Amygdala (tissue), 56 donors: ENCODE measurements around the gene COTL1.

ENCODE experiments used
- DNase-seq, 56 donors: peaks; one replicate each; lab custom pipeline; 2025; lab: John Stamatoyannopoulos, UW

COTL1 gene, protein sequence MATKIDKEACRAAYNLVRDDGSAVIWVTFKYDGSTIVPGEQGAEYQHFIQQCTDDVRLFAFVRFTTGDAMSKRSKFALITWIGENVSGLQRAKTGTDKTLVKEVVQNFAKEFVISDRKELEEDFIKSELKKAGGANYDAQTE

GRCh38 chr16:84617791-84618580 lies at the start of gene COTL1:
COTL1 (minus strand) TSS chr16:84618078; CDS start chr16:84617914, 164 bp downstream.
- DNase-seq, result peak in 55 of 56 donors; percentile 34 to 96 (median 87)

DNA sequence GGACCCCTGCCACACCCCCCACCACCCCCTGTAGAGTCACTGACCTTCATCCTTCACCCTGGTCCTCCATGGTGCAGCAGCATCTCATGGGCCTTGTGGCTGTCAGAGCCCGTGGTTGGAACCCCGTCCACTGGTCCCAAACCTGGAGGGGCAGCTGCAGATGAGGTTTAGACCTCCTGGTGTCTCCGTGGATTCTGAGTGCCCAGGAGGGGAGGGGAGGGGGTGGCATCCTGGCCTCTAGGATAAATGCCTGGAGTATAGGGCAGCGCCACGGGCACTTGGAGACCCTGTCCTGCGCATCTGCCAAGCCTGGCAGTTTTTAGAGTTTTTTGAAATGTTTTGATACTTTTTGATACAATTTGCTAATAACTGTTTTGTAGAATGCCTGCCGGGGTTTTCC lies 48.0 kb upstream of the COTL1 start:
- no peak for DNase-seq

GRCh38 chr16:84665359-84665758 lies 47.5 kb upstream of the COTL1 start:
- DNase-seq, result no peak

- DNase-seq, result no peak
Measured at GRCh38 chr16:84663433-84664101, 45.7 kb upstream of the COTL1 start.

DNA sequence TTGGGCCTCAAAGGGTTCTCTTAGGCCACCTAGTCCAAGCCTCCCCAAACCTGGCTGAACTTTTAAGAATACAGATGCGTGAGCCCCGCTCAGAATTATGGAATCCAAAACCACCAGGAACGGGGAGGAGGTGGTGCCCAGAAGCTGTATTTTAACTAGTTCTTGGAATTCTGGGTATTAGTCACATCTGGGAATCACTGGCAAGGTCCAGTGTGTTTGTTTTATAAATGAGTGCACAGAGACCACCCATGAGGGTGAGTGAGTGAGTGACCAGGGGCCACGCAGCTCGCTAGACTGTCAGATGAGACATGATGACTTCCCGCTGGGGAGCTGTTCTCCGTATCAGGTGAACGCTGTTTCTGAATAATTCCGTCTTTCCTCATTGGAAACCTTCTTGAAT lies 44.6 kb upstream of the COTL1 start:
- DNase-seq, result no peak

DNA sequence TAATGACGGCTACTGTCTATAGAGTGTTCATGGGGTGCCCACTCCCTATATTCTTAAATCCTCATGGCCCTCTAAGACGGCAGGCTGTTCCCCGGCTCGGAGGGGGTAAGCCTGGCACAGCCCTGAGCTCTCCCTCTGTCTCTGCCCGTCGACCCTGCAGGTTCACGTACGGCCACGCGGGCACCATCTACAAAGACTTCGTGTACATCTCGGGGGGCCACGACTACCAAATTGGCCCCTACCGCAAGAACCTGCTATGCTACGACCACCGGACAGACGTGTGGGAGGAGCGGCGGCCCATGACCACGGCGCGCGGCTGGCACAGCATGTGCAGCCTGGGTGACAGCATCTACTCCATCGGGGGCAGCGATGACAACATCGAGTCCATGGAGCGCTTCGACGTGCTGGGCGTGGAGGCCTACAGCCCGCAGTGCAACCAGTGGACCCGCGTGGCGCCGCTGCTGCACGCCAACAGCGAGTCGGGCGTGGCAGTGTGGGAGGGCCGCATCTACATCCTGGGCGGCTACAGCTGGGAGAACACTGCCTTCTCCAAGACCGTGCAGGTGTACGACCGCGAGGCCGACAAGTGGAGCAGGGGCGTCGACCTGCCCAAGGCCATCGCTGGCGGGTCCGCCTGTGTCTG lies 43.7 kb upstream of the COTL1 start:
- no peak for DNase-seq

GRCh38 chr16:84660973-84661372 lies 43.1 kb upstream of the COTL1 start:
- DNase-seq, result no peak

DNA sequence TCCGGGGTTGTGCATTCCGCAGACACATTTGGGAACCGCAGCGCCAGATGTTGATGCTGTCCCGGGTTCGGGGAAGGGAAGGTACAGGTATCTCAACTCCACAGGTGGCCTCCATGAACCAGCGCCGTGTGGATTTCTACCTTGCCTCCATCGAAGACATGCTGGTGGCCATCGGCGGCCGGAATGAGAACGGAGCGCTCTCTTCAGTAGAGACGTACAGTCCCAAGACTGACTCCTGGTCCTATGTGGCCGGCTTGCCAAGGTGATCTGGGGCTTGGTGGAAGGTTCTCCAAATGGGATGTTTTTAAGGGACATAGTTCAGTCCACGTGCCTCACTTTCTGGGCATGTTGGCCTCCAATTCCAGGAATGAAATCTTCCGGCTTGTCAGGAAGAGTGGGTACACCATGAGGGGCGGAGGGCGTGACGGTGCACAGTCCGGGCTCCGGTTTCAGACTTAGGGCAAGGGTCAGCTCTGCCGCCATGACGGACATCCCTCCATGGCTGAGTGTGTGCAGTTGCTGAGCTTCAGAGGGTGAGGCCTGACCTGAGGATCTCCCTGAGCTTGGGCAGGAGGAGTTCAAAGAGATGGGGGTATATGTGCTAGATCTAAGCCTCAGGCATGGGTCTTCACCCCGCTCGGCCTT lies 41.9 kb upstream of the COTL1 start:
- DNase-seq, result no peak

DNA sequence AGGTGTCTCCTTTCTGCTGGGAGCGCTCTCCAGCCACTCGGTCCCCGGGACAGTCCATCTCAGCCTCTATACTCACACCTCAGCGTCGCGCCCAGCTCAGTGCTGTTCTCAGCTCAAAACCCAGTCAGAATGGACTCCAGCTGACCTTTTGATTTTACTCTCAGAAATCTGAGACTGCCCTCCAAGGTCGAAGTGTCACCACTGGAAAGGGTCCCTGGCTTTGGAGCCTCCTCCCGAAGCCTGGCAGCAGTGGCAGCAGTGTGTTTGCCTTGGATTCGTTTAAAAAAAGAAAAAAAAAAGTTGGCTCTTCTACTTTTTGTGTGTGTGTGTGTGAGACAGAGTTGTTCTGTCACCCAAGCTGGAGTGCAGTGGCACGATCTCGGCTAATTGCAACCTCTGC lies 40.8 kb upstream of the COTL1 start:
- no peak for DNase-seq

- DNase-seq, result no peak
Measured at GRCh38 chr16:84657229-84657837, 39.5 kb upstream of the COTL1 start.

- no peak for DNase-seq
Measured at GRCh38 chr16:84656649-84657048, 38.8 kb upstream of the COTL1 start.

DNA sequence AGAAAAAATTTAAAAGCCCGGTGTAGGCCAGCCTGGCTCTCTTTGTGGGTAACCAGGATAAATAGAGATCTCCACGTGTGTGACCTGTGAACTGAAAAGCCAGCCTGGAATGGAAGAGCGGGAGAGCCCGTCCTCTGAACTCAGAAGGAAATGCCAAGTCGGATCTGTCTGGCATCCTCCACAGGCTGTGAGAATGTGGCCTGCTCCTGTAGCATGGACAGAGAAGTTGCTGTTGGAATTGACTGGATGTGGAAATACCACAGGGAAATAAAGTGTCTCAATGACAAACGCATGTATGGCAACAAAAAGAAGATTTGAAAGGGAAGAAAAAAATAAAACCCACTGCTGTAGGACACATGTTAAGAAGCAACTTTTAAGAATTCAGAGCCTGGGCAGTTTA lies 37.1 kb upstream of the COTL1 start:
- no peak for DNase-seq

DNA sequence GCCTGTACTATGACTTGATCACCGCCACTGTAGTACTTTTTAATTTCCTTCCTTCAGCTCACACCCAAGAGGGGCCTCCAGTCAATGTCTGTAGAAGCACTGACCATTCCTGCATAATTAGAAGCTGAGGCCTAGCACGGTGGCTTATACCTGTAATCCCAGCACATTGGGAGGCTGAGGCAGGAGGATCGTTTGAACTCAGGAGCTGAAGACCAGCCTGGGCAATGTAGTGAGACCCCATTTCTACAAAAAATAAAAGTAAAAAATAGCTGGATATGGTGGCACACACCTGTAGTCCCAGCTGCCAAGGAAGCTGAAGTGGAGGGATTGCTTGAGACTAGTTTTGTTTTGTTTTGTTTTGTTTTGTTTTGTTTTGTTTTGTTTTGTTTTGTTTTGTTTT lies 36.4 kb upstream of the COTL1 start:
- no peak for DNase-seq

- DNase-seq, result no peak
Measured at GRCh38 chr16:84652566-84652965, 34.7 kb upstream of the COTL1 start.

DNA sequence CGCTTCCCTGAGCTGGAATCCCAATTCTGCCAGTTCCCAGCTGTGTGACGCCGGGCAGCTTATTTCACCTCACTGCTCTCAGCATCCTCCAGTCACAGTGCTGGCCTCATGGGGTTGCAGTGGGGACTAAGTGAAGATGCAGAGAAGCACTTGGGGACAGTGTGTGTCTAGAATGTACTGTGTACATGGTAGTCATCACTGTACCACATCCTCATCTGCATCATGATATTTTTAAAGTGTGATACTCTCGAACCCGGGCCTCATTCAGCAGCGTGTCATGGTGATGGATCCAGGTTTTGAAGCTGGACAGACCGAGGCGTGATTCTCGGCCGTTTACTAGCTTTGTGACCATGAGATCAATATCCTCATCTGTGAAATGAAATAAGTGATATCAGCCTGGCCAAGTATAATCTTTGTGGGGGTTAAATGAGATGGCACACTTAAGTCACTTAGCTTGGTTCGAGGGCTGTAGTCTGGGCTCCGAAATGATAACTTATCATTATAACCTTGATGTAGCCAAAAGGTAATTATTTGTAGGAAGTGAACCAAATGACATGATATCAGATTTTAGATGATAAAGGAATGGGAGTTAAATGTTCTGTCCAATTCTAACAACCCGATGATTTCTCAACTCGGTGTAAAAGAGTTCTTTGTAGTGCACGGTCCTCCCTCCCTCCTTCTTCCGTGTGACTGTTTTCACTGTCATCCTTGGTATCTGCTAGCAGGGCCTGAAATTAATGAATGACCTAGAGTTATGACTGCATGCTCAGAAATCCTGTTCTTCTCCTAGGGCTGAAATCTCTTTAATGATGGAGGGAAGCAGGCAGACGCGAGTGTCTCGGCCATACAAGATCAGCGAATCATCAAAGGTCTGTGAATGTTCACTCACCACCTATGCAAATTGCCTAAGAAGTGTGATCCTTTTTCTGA lies 32.4 kb upstream of the COTL1 start:
- DNase-seq, result no peak

DNA sequence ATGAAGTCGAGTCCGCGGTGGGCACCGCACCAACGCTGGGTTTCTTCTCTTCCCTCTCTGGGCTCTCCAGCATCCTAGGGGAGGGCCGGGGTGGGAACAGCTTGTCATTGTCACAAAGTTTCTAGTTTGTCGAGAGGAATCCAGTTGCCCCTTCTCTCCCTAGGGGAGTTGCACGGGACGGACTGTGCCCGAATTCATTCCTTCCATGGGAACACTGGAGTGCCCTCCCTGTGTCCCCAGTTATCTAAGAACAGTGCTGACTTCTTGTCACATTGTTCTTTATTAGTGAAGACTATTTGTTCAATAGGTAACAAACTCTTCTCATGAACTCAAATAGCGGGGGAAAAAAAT lies 31.6 kb upstream of the COTL1 start:
- DNase-seq, result no peak

- DNase-seq, result peak in 8 of 56 donors; percentile 4 to 42 (median 20)
Measured at GRCh38 chr16:84648595-84649510, 31.0 kb upstream of the COTL1 start.
